ACHN (cell line): Measurements from ENCODE around the gene HMGCLL1.

Experiments
- DNase-seq: peaks from one replicate; pipeline ENCODE4 v3.0.0-alpha.2; 2015
- in situ Hi-C: cut with HindIII; loops from 2 replicates; pipeline ENCODE4 v1.10.0; 2017; ENCODE audit warnings: low sequenced_read_pairs, low pct_ligation_motif_present, low pct_unique_long_range_greater_than_20kb

Gene HMGCLL1

DNA sequence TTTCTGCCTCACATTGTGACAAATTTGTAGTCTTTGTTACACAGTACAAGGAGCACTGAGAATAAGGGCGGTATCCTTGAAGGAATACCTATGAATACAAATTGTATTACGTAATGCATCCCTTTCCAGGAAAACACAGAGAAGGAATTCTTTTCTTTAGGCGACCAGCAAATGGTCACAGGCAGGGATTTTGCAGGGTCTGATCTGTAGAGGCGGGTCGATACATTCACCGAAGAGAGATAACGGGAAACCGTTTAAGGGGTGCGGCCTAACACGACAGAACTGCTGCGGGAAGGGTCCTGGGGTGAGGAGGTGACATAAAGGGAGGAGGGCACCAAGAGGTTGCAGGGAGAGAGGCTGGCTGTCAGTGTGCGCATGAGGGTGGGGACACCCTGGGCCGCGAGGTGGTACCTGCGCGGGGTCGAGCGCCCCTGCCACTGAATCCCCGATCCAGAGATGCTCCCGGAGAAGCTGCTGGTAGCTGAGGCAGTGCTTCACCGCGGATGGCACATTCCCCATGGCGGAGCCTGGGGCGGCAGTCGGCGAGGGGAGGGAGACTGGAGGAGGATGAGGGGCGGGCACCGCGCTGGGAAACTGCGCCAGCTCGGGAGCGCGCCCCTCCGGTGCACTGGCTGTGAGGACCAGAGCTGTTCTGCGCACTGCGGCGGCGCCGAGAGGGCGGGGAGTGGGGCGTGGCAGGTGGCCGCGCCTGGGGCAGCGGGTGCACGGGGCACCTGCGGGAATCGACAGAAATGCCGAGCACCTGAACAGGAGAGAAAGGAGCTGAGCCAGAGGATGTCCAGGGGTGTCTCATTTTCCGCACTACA lies at the start of gene HMGCLL1:
Gene HMGCLL1 (minus strand): TSS at position 656 of the 827 bp plus-strand sequence. CDS start 137 bp downstream, at position 519.
- in situ Hi-C loops, result no loop called here
- DNase-seq, result peak; percentile 76

DNA sequence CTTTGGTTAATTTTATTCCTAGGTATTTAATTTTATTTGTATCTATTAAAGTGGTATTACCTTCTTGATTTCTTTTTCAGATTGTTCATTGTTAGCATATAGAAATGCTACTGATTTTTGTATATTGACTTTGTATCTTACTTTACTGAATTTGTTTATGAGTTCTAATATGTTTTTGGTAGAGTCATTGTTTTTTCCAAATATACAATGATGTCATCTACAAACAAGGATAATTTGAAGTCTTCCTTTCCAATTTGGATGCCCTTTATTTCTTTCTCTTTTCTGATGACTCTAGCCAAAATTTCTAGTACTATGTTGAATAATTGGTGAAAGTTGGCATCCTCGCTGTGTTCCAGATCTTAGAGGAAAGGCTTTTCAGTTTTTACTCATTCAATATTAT lies 43.0 kb upstream of the HMGCLL1 start:
- DNase-seq, result no peak
- in situ Hi-C loops, result no loop called here

DNA sequence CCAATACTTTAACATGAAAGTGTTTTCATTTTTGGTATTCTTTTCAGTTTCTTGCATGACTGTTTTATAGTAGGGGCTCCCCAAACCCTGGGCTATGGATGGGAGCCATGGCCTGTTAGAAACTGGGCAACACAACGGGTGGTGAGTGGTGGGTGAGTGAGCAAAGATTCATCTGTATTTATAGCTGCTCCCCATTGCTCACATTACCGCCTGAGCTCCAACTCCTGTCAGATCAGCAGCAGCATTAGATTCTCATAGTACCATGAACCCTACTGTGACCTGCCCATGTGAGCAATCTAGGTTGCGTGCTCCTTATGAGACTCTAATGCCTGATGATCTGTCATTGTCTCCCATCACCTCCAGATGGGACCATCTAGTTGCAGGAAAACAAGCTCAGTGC lies 42.3 kb upstream of the HMGCLL1 start:
- DNase-seq, result no peak
- in situ Hi-C loops, result no loop called here

GRCh38 chr6:55617272-55617671 lies 38.3 kb upstream of the HMGCLL1 start:
- in situ Hi-C loops, result no loop called here
- DNase-seq, result peak; percentile 51

GRCh38 chr6:55604021-55604420 lies 25.0 kb upstream of the HMGCLL1 start:
- in situ Hi-C loops, result no loop called here
- DNase-seq, result no peak

- no peak for DNase-seq
- in situ Hi-C loops, result no loop called here
These were observed 22.1 kb upstream of the HMGCLL1 start for GRCh38 chr6:55601120-55601519.

DNA sequence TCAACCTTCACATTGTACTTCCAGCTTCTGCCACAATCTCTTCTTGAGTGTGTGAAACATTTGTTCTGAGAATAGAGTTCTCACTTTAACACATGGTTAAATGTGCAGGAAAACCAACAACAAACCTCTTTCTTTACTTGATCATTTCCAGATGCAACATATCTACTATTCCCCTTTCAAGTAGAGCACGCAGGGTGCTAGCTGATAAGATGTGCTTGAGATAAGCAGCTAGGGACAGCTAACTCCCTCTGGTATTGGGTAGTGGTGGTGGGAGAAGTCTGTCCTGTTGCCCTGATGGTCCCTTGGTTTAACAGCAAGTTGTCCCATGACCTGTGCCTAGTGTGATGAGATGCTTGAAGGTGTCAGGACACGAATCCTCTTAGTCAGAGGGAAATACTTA lies 15.4 kb upstream of the HMGCLL1 start:
- DNase-seq, result no peak
- in situ Hi-C loops, result no loop called here

DNA sequence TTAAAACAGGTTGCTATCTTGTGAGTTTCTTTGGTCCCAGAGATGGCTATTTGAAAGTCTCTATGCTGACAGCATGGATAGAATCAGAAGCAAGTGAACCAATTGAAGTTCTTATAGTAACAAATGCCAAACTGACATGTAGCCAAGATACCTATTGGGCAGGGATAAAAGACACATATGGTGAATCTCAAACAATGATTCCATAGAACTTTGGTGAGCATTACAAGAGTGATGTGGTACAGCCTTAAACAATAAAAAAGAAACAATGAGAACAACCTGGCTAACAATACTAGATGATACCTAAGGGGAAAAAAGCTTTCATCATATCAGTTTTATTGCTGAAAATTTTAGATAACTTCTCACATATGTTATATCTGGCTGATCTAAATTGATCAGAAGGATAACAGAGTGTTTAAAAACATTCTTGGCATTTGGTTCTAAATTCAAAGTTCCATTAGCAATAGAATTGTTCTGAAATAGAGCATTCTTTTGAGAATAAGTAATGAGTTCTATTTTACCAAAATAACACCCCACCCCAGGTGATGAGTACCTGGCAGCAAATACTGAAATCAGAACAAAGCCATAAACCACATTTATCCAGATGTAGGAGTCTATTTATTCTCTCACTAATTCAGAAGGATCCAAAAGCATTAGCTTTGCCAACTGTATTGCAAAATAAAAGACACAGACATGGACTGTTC lies 5.8 kb upstream of the HMGCLL1 start:
- in situ Hi-C loops, result no loop called here
- DNase-seq, result no peak

DNA sequence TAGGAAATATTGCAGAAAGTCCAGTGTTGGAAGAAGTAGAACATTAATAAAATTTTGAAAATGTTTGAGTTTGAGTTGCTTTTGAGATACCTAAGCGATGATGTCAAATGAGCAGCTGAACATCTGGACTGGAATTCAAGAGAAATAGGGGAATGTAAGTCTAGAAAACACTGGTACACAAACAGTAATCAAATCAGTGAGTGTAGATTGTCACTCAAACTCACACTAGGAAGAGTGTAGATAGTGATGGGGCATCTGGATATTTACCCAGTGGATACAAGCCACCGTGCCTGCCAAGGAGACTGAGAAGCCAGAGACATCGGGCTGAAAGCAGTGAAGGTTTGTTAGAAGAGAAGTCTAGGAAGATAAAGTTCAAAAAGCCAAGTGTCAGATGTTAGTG lies 2.2 kb downstream of the HMGCLL1 start:
- no peak for DNase-seq
- in situ Hi-C loops, result no loop called here

GRCh38 chr6:55574556-55574955 lies 4.4 kb downstream of the HMGCLL1 start:
- in situ Hi-C loops, result no loop called here
- no peak for DNase-seq

DNA sequence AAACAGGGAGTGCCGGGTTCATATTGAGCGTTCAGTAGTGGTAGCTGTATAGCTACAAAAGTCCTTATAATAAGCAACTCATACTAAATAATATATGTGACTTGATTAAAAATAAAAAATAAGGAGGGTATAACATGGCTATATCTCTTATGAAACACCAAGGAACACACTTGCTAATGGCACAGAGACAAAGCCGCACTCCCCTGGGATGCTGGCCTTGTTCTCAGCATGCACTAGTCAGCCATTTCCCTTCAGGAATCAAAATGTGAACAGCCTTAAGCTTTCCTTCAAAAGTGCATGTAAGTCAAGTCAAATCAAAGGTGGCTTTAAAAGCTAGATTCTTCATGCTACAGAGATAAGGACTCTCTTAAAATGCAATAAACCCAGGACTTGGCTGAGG lies 9.4 kb downstream of the HMGCLL1 start:
- no peak for DNase-seq
- in situ Hi-C loops, result no loop called here

DNA sequence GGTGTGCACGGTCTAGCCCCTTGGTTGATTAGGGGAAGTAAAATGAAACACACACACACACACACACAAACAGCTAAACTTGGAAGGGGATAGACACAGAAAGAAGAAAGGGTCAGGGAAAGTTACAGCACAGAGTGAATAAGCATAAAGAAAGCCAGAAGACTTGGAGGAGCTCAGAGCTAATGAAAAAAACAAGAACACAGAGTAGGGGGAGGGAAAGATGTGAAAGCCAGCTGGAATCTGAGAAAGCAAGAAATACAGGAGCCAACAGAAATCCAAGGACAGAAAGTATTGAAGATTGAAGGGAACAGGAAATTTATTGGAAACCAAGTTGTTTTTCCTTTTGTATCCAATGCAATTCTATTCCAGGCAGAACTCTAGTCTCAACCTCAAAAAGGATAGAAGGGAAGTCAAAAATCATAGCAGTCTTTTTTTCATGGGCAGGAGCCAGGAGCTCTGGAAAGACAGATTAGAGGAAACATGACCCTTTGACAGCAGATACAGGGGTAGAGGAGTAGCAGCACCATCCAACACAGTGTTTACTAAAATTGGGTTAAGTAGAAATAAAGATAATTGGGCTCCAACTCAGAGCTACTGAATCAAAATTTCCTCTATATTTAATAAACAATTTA lies 10.1 kb downstream of the HMGCLL1 start:
- in situ Hi-C loops, result no loop called here
- no peak for DNase-seq

GRCh38 chr6:55567558-55567957 lies 11.4 kb downstream of the HMGCLL1 start:
- in situ Hi-C loops, result no loop called here
- no peak for DNase-seq

DNA sequence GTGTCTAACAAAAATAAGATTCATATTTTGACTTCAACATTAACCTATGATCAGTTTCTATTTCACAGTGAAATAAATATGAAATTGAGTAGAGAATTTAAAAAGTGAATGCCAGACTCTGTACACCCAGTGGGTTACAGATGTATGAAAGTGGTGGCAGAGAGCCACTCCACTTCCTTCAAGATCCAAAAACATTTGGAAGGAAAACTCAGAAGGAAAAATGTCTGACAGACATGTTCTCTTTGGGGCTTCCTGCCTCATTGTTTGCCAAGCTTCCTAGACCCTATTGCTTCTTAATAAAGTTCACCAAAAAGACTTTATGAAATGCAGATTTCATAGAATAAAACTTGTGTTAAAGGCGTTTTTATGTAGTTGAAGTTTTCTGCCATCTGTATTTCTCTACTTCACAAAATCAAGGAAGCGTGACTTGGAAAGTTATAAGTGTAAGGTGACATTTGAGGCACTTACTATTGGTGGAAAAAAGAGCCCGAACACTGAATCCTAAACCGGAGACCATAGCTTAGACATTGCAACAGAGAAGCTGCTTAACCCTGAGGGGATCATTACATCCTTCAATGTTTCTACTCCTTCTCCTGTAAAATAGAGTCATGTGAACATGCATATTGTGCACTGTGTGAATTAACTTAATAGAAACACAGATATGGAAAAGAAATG lies 12.8 kb downstream of the HMGCLL1 start:
- in situ Hi-C loops, result no loop called here
- no peak for DNase-seq

DNA sequence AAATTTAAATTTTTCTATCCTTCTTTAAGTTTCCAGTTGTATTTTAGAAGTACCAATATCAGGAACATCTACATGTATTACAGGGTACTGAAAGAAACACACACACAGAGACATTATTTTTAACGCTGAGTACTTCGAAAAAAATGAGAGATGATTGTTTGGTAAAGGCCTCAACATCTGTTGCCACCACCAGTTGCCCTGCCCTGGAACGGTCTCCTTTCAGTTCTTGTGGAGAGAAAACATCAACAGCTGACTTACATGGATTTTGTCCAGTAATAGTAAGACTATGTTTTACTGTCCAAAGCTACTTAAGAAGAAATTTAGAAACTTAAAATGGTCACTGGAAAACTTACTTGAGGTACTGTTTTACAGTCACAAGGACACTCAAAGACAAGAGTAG lies 16.7 kb downstream of the HMGCLL1 start:
- in situ Hi-C loops, result no loop called here
- DNase-seq, result no peak

DNA sequence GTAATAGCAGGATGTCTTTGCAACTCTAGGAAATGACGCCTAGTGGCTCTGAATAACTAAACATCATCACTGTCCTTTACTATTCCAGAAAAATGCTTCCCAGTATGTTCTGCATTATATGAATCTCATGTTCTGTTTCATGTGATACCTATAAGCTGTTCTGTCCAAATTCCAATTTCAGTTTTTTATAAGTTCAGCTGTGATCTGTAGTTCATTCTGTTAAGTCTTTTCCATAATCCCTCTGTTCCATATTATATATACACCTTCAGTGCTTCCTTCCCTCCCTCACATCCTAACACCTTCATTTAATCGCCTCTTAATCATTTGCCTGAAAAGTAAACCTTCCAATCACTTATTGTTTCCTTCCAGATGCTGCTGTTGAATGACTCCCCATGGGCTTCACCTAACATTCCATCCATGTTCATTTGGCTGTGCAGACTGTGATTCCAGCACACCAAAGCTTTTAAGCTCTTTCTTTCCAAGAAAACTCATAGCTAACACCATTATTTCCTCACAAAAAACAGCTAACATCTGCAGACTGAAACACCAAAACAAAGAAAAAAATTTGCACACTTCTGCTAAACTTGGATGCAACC lies 18.6 kb downstream of the HMGCLL1 start:
- in situ Hi-C loops, result no loop called here

DNA sequence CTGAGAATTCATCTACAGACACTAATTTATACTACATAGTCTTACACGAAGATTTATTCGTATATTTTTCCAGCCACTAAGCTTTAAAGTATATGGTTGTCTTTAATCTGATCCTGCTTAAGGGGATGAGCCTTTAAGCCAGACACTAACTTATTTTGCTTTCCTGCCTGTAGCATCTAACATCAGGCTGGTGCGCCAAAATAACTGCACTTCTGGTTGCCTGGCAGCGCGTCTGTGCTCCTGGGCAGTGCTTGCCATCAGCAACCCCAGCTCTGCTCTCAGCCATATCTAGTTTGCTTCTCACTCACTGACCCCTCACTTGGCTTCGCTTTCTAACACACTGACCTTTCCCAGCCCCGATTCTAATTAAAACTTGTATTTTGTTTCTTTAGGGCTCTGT lies 21.8 kb downstream of the HMGCLL1 start:
- DNase-seq, result no peak
- in situ Hi-C loops, result no loop called here

More for the DNA sequence above, 18.6 kb downstream of the HMGCLL1 start:
- no peak for DNase-seq

DNA sequence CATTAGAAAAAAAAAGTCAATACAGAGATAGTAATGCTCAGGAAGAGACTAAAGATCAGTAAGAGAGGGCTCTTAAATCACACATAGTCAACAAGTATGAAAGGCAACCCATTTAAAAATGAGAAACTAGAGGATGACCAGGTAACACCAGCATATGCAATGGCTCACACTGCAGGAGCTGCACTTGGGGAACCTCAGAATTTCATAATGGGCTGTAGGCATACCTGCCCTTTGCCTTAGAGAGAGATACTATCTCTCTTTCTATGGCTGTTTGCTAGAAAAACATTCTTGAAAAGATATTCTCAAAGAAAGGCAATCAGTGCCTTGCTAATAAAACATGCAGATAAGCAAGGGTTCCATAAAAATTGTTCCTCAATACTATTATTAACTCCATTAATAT lies 33.2 kb downstream of the HMGCLL1 start:
- no peak for DNase-seq
- in situ Hi-C loops, result no loop called here
